Measurements from ENCODE around the gene CCT7. TPM values are rescaled to one million over a fixed set of nuclear protein-coding genes. Genes with fewer than 3 reads are reported as not detected.

Gene CCT7
- total RNA-seq, 6 experiments from 2014 or later = 83.5 to 131 (median 99.4) TPM

GRCh38 chr2:73202156-73203054 is 31.7 kb upstream of the CCT7 start, which contains the start of gene NOTO:
Gene NOTO, plus strand, starts transcription at chr2:73202574. Its CDS starts 93 bp downstream, at chr2:73202667.
- no peak for TF ChIP-seq POLR2A (IDR thresholded peaks at IDR 0.05)
- no peak for TF ChIP-seq CTCF (IDR thresholded peaks at IDR 0.05)
- peak in 3 of 4 donors; percentile 28 to 41 (median 34) for ATAC-seq
- Histone ChIP-seq H3K4me3 (peak within 1 kb of the TSS in 1 of 3 donors; percentile 19), H3K36me3 (no peaks in the 10 kb centered on the region), H3K27me3 (peaks cover 0 to 16% of the 10 kb centered on the region in 2 donors), H3K9me3 (no peaks in the 10 kb centered on the region), H3K4me1 (peaks cover 0 to 9% (median 0%) of the 10 kb centered on the region in 4 donors), H3K27ac (no peak within 1 kb of the TSS)
- peak in 1 of 3 donors; percentile 49 for DNase-seq
- WGBS (ENCODE audit: insufficient coverage, low coverage, low lambda C conversion rate, missing lambda C conversion rate) = under 1% methylated on average over 25 of the region's 87 CpGs
- intact Hi-C loops (cut with DNase I) = no loop called here

GRCh38 chr2:73203055-73203681 is 30.9 kb upstream of the CCT7 start:
- DNase-seq (peak in 1 of 3 donors; percentile 40), ATAC-seq (no peak)
- WGBS (ENCODE audit: insufficient coverage, low coverage, low lambda C conversion rate, missing lambda C conversion rate) = 7% methylated on average over 10 of the region's 44 CpGs
- TF ChIP-seq CTCF (IDR thresholded peaks at IDR 0.05) = no peak
- no peak for TF ChIP-seq POLR2A (IDR thresholded peaks at IDR 0.05)
- Histone ChIP-seq H3K9me3 (no peaks in the 10 kb centered on the region), H3K27me3 (peaks cover 0 to 16% of the 10 kb centered on the region in 2 donors), H3K4me3 (no peak overlapping the region), H3K27ac (no peak overlapping the region), H3K4me1 (peaks cover 0 to 9% (median 0%) of the 10 kb centered on the region in 4 donors), H3K36me3 (no peaks in the 10 kb centered on the region)
- intact Hi-C loops (cut with DNase I) = no loop called here

- H3K4me3 ChIP-seq = no peak overlapping the region
- no peak for TF ChIP-seq CTCF (IDR thresholded peaks at IDR 0.05)
- H3K36me3 ChIP-seq = no peaks in the 10 kb centered on the region
- peaks cover 0 to 9% (median 0%) of the 10 kb centered on the region in 4 donors for H3K4me1 ChIP-seq
- peaks cover 0 to 16% of the 10 kb centered on the region in 2 donors for H3K27me3 ChIP-seq
- WGBS (ENCODE audit: insufficient coverage, low coverage, low lambda C conversion rate, missing lambda C conversion rate) = 90% methylated on average over 6 of the region's 6 CpGs
- intact Hi-C loops (cut with DNase I) = no loop called here
- DNase-seq = no peak
- H3K27ac ChIP-seq = no peak overlapping the region
- H3K9me3 ChIP-seq = no peaks in the 10 kb centered on the region
- no peak for ATAC-seq
Observed at GRCh38 chr2:73205611-73206010, 28.5 kb upstream of the CCT7 start.

GRCh38 chr2:73208258-73208657 is 25.9 kb upstream of the CCT7 start:
- Histone ChIP-seq H3K27me3 (peaks cover 0 to 4% of the 10 kb centered on the region in 2 donors), H3K9me3 (no peaks in the 10 kb centered on the region)

More at GRCh38 chr2:73208258-73208657, 25.9 kb upstream of the CCT7 start:
- no peaks in the 10 kb centered on the region for H3K4me1 ChIP-seq
- no peak overlapping the region for H3K4me3 ChIP-seq
- no peaks in the 10 kb centered on the region for H3K36me3 ChIP-seq
- TF ChIP-seq CTCF (IDR thresholded peaks at IDR 0.05) (no peak), POLR2A (IDR thresholded peaks at IDR 0.05) (no peak)
- H3K27ac ChIP-seq = no peak overlapping the region
- intact Hi-C loops (cut with DNase I) = no loop called here
- 94% methylated on average over 3 of the region's 3 CpGs for WGBS (ENCODE audit: insufficient coverage, low coverage, low lambda C conversion rate, missing lambda C conversion rate)
- no peak for ATAC-seq
- DNase-seq = no peak

All from right lobe of liver (tissue), 6 donors.